SIG-M5 treated with dmso at 0.1 percent for 504 hours (cell line): ENCODE data around the gene EXO1.
"Not testable (repeated sequence)": the region's sequence is repeated elsewhere in the genome, so short reads cannot be mapped to it uniquely, and the experiment has no call there.

Source experiments
- DNase-seq: peaks from one replicate; lab custom pipeline; 2025; ENCODE audit not compliant: unreplicated experiment; lab: John Stamatoyannopoulos, UW

EXO1 gene

GRCh38 chr1:241836941-241837340 is 11.1 kb upstream of the EXO1 start:
- no peak for DNase-seq

- no peak for DNase-seq
Measured at GRCh38 chr1:241837416-241837815, 10.6 kb upstream of the EXO1 start.

GRCh38 chr1:241837901-241838300 is 10.1 kb upstream of the EXO1 start:
- no peak for DNase-seq

DNA sequence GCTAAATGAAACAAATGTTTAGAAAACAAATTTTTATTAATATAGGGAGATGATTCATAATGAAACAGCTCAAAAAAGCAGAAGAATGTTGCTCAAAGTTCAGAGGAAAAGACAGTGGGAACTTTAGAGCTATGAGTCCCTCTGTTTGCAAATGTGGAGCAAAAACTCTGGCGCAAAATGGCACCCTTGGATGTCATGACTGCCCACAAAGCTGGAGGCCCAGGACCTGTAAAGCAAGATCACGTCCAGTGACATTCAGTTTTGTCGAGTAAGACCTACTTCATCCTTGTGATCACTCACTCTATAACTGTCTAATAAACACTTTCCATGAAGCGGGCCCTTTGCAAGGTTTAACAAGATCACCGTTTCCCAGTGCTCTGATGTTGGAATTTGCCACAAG is 9.1 kb upstream of the EXO1 start:
- DNase-seq = peak; percentile 14

DNA sequence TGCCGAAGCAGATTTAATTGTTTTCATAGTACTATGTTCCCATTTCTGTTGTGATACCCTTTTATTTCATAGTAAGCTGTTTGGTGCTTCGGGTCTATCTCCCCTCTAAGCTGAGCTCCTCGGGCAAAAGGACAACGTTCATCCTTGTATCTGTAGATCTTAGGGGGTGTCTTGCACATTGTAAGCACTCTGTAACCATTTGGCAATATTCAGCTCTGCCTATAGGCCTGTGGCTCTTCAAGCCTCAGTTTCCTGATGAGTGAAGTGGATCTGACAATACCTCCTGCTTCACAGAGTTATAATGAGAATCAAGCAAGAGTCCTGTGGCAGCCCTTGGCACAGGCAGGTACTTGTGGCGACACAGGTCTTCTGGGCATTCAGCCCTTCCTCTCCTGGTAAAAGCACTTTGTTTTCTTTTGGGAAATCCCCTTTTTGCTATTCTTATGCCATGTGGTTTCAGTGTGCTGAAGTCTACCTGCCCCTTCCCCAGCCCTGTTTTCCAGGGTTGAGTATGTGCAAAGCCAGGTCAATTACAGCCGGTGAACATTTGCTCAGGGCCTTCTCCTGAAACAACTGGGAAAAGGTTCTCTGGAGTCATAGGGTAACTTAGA is 8.5 kb upstream of the EXO1 start:
- no peak for DNase-seq

GRCh38 chr1:241840164-241840563 is 7.8 kb upstream of the EXO1 start:
- DNase-seq = no peak

DNA sequence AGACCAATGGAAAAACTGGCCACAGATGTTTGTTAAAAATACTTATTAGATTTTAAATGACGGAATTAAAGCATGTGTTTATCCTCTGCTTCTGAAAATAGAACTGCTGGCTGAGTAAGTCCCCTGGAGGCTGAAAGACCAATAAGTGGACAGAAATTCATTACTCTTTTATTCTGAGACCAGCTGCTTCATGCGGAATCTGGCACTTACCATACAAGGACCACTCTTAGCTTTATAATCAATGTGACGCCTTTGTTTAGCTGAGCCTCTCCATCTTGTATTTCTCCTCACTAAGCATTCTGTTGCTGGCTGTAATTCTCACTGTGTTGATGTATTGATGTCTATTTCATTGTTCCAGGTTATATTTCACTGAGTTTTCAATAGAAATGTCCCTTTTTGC is 6.3 kb upstream of the EXO1 start:
- no peak for DNase-seq

DNA sequence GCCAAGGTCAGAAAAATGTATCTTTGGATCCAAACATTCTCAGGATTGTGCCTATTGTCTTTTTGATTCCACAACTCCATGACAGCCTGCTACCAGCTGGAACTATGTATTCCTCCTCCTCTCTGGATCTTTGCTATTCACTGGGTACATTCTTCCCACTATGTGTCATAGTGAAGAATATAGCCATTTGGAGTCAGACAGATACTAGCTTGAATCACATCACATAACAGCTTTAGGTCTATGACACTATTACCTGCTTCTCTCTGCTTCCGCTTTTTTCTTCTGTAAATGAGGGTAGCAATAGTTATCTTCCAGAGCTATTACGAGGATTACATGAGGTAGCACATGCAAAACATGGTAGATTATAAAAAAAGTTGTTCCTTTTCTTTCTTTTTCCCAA is 5.4 kb upstream of the EXO1 start:
- DNase-seq = no peak

GRCh38 chr1:241844593-241844992 is 3.4 kb upstream of the EXO1 start:
- no peak for DNase-seq

GRCh38 chr1:241846375-241846774 is 1.6 kb upstream of the EXO1 start:
- no peak for DNase-seq

DNA sequence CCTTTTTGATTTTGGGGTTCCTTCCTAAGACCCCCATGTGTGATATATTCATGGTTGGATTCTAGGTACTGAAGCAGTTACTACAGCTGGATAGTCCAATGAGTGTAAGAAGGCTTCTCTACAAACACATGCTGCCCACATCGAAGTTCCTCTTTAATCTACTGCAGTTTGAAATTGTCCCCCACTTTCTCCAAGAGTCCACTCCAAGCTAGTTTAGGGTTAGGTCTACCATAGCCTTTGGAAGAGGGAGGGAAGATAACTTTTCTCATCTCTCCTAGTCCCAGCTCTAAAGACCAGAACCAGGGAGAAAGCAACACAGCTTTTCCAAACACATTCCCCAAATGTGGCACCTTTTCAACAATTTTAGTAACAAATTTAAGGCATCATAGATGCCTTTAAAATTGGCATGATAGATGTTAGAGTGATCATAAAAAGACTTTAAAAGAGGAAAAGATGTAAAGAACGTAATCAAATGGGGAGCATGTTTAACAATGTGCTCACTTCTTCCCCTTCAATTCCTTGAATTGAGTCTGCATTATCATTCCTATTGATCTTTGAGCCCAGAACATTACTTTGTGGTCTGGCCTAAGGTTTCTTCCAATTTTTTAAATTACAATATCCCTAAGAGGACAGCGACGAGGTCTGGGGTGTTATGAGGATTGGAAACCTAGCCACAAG is 1.0 kb upstream of the EXO1 start:
- no peak for DNase-seq

DNA sequence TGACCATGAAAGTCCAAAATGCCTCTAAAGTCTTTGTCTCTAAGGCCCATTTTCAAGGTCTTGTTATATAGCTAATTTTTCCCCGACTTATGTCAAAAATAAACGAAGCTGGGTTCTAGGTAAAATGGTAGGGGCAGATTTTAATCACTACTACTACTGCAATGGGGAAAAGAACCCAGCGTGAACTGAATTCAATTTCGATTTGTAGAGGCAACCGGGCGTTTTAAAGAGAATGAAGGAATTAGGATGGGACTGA is 536 bp upstream of the EXO1 start:
- DNase-seq = no peak

GRCh38 chr1:241848686-241849344 is 811 bp downstream of the EXO1 start:
- no peak for DNase-seq

DNA sequence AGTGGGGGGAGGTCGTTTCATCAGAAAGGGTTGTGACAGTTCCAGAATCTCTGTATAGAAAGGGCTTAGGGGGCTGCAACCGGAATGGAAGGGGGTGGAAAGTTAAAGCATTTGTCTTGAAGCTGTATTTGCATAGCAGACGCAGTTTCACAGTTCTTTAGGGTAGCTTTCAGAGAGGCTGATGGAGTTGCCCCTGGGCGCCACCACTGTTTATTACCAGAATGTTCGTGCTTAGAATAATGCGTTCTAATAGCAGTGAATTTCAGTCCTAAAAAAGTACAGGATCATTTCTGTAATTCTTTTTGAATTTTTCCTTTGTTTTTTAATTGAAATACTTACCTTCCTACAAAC is 1.3 kb downstream of the EXO1 start:
- DNase-seq = peak; percentile 10

GRCh38 chr1:241855545-241856140 is 7.6 kb downstream of the EXO1 start:
- not testable (repeated sequence) for DNase-seq

- peak; percentile 27 for DNase-seq
Measured at GRCh38 chr1:241857131-241857530, 9.1 kb downstream of the EXO1 start.

- no peak for DNase-seq
Measured at GRCh38 chr1:241860922-241861321, 12.9 kb downstream of the EXO1 start.

GRCh38 chr1:241869022-241869421 is 21.0 kb downstream of the EXO1 start:
- no peak for DNase-seq

DNA sequence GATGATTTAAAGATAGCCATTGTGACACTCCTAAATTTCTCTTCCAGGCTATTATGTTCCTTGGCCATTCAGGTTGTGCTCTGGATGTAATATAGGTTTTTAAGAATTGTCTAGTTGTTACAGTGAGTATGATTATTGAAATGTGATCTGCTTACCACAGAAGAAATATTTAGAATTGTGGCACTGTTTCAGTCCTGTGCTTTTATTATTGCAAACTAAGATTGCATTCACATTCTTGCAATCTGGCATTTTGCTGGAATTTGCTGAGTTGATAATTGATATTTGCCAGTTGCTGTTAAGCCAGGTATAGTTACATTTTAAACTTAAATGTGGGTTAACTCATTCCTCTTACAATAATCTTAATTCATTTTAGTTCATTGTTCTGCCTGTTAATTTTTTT is 22.3 kb downstream of the EXO1 start:
- DNase-seq = no peak

- DNase-seq = no peak
Measured at GRCh38 chr1:241870746-241871430, 22.9 kb downstream of the EXO1 start.

DNA sequence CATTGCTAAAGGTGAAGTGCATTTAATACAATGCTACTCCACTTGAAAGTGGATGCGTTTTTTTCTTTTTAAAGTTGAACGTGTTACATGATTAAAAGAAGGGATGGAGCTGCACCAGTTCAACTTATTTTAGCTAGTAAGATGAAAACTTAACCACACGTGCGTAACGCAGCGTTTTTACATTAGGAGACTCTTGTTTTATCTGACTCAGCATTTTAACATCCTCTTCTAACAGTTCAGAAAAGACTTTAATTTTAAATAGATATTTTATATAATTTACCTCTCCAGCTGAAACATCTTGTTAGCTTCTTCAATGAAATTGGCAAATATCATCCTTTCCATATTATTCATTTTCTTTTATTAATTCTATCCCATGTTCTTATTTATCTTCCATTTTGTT is 33.4 kb downstream of the EXO1 start:
- DNase-seq = no peak

DNA sequence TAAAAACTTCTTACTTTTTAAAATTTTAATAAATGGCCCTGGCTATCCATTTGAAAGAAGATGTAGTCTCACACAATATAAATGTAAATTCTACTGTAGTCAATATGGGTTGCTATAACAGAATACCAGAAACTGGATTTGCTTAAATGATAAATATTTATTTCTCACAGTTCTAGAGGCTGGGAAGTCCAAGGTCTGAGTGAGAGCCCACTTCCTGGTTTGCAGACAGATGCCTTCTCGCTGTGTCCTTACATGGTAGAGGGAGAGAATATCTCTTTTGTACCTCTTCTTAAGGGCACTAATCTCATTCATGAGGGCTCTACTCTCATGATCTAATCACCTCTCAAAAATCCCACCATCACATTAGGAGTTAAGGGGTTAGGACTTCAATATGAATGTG is 35.2 kb downstream of the EXO1 start:
- DNase-seq = no peak
